Endodermal cell (in vitro differentiated cells): ENCODE measurements around the gene ANKH. TPM values are rescaled to one million over a fixed set of nuclear protein-coding genes. Genes with fewer than 3 reads are reported as not detected.

ENCODE experiments used
- DNase-seq: peaks from one replicate; pipeline ENCODE4 v3.0.0-alpha.2; 2017
- H3K27ac ChIP-seq: 2 replicates; pipeline ENCODE4 v1.5.1; 2013; ENCODE audit warnings: mild to moderate bottlenecking, low read depth, low read length, moderate library complexity
- H3K27me3 ChIP-seq: 2 replicates; pipeline ENCODE4 v1.6.1; 2013; ENCODE audit warnings: mild to moderate bottlenecking, low read length, moderate library complexity; ENCODE audit not compliant: insufficient read depth, control insufficient read depth, poor library complexity, severe bottlenecking
- H3K36me3 ChIP-seq: 2 replicates; pipeline ENCODE4 v1.7.0; 2013; ENCODE audit warnings: mild to moderate bottlenecking, low read length, moderate library complexity; ENCODE audit not compliant: control insufficient read depth, insufficient read depth
- H3K4me1 ChIP-seq: one replicate; pipeline ENCODE4 v1.7.0; 2013; ENCODE audit warnings: low read length; ENCODE audit not compliant: control insufficient read depth, insufficient read depth
- H3K4me3 ChIP-seq: 2 replicates; pipeline ENCODE4 v1.5.1; 2013; ENCODE audit warnings: mild to moderate bottlenecking, low read length, moderate library complexity
- H3K9ac ChIP-seq: 2 replicates; pipeline ENCODE4 v1.6.1; 2013; ENCODE audit warnings: mild to moderate bottlenecking, low read length, moderate library complexity; ENCODE audit not compliant: poor library complexity, severe bottlenecking; ENCODE audit errors: extremely low read depth
- H3K9me3 ChIP-seq: 2 replicates; pipeline ENCODE4 v1.6.1; 2013; ENCODE audit warnings: mild to moderate bottlenecking, low read length, moderate library complexity; ENCODE audit not compliant: control insufficient read depth
- H3K27ac Mint-ChIP-seq: 2 replicates; pipeline ENCODE4 v1.8.0; 2020; ENCODE audit warnings: mixed read lengths
- H3K27me3 Mint-ChIP-seq: 2 replicates; pipeline ENCODE4 v1.8.0; 2021; ENCODE audit warnings: mild to moderate bottlenecking, mixed read lengths; ENCODE audit not compliant: insufficient read depth
- H3K36me3 Mint-ChIP-seq: 2 replicates; pipeline ENCODE4 v1.8.0; 2020; ENCODE audit warnings: low read depth, mixed read lengths
- H3K4me1 Mint-ChIP-seq: 2 replicates; pipeline ENCODE4 v1.8.0; 2020; ENCODE audit warnings: mixed read lengths
- H3K4me3 Mint-ChIP-seq: 2 replicates; pipeline ENCODE4 v1.8.0; 2020; ENCODE audit warnings: mild to moderate bottlenecking, moderate library complexity, mixed read lengths
- H3K9me3 Mint-ChIP-seq: 2 replicates; pipeline ENCODE4 v1.8.0; 2020; ENCODE audit warnings: mild to moderate bottlenecking, mixed read lengths
- CTCF ChIP-seq: fragments of 200-600 bp; sonication (generic); conservative IDR thresholded peaks from 2 replicates; pipeline ENCODE4 v1.5.0; 2021; ENCODE audit warnings: antibody characterized with exemption, mild to moderate bottlenecking
- WGBS, 2 experiments: methylation state at CpG; one replicate each; pipeline versions ENCODE4 v1.1.5 to v1.1.7; 2013; ENCODE audit warnings: missing lambda C conversion rate in 2 of 2, mixed read lengths in 1 of 2; ENCODE audit not compliant: insufficient coverage in 1 of 2, insufficient read length in 1 of 2; 5-methylcytosine and 5-hydroxymethylcytosine counted together
- total RNA-seq, 2 donors: library from RNA; stranded (reverse); fragmentation: NEBNext Ultra II Directional in 1 of 2; extraction: Animal tissue kit (Norgen Biotek cat#: 25700) in 1 of 2; gene quantifications; 2 replicates in 1 of 2; 3 replicates in 1 of 2; pipeline ENCODE4 v1.2.1, GENCODE V29; 2021

ANKH gene
- total RNA-seq, 2 donors from 2014 or later = 26.5 to 43.4 TPM

- Histone ChIP-seq H3K36me3 (no peaks in the 10 kb centered on the region), H3K9ac (no peak overlapping the region), H3K4me3 (no peak overlapping the region), H3K4me1 (no peaks in the 10 kb centered on the region), H3K9me3 (no peaks in the 10 kb centered on the region), H3K27ac (no peak overlapping the region), H3K27me3 (no peaks in the 10 kb centered on the region)
- Mint-ChIP-seq H3K27ac (no peak overlapping the region), H3K9me3 (no peaks in the 10 kb centered on the region), H3K4me1 (no peaks in the 10 kb centered on the region), H3K36me3 (peaks cover 2% of the 10 kb centered on the region), H3K4me3 (no peak overlapping the region), H3K27me3 (no peaks in the 10 kb centered on the region)
- DNase-seq = no peak
- no peak for TF ChIP-seq CTCF
- 90 to 100% methylated on average over 1 to 3 of the region's 3 CpGs for WGBS, 2 experiments
These were observed 64.1 kb downstream of the ANKH start for GRCh38 chr5:14807471-14807870.

GRCh38 chr5:14806456-14806855 lies 65.1 kb downstream of the ANKH start:
- Histone ChIP-seq H3K9ac (no peak overlapping the region), H3K36me3 (no peaks in the 10 kb centered on the region), H3K9me3 (no peaks in the 10 kb centered on the region), H3K27me3 (no peaks in the 10 kb centered on the region), H3K4me1 (no peaks in the 10 kb centered on the region), H3K27ac (no peak overlapping the region), H3K4me3 (no peak overlapping the region)
- no peak overlapping the region for H3K27ac Mint-ChIP-seq
- 93 to 94% methylated on average over 4 to 7 of the region's 7 CpGs for WGBS, 2 experiments
- H3K27me3 Mint-ChIP-seq = no peaks in the 10 kb centered on the region
- peak; percentile 35 for DNase-seq
- H3K4me1 Mint-ChIP-seq = no peaks in the 10 kb centered on the region
- TF ChIP-seq CTCF = no peak
- H3K36me3 Mint-ChIP-seq = peaks cover 2% of the 10 kb centered on the region
- H3K9me3 Mint-ChIP-seq = no peaks in the 10 kb centered on the region
- no peak overlapping the region for H3K4me3 Mint-ChIP-seq

- no peaks in the 10 kb centered on the region for H3K9me3 Mint-ChIP-seq
- H3K27ac Mint-ChIP-seq = no peak overlapping the region
- peak; percentile 18 for DNase-seq
- Histone ChIP-seq H3K4me1 (no peaks in the 10 kb centered on the region), H3K9me3 (no peaks in the 10 kb centered on the region), H3K9ac (no peak overlapping the region), H3K27me3 (no peaks in the 10 kb centered on the region), H3K36me3 (no peaks in the 10 kb centered on the region), H3K4me3 (no peak overlapping the region), H3K27ac (no peak overlapping the region)
- H3K27me3 Mint-ChIP-seq = no peaks in the 10 kb centered on the region
- 93 to 100% methylated on average over 2 to 3 of the region's 3 CpGs for WGBS, 2 experiments
- H3K36me3 Mint-ChIP-seq = no peaks in the 10 kb centered on the region
- H3K4me1 Mint-ChIP-seq = no peaks in the 10 kb centered on the region
- TF ChIP-seq CTCF = no peak
- no peak overlapping the region for H3K4me3 Mint-ChIP-seq
These were observed 69.0 kb downstream of the ANKH start for GRCh38 chr5:14802541-14802940.
